Prostate gland (tissue), 2 donors: ENCODE measurements around the gene IL11.

ENCODE experiments used
- CTCF ChIP-seq, 4 experiments: fragments of 200-600 bp in 2 of 4; fragments of 450-650 bp in 2 of 4; sonication (generic) in 2 of 4; IDR thresholded peaks; 1 replicate in 3 of 4; 2 replicates in 1 of 4; pipeline ENCODE4 v1.5.1; 2016 to 2019; ENCODE audit warnings: antibody characterized with exemption in 4 of 4, mild to moderate bottlenecking in 2 of 4, moderate library complexity in 2 of 4
- POLR2A ChIP-seq: fragments of 450-650 bp; IDR thresholded peaks from one replicate; pipeline ENCODE4 v1.6.1; 2016; ENCODE audit warnings: antibody characterized with exemption, mild to moderate bottlenecking
- POLR2AphosphoS5 ChIP-seq: sonication (generic); formaldehyde crosslinking; IDR thresholded peaks from one replicate; pipeline ENCODE4 v1.6.1; 2017; ENCODE audit warnings: antibody characterized with exemption

GRCh38 chr19:55407800-55408532 lies 37.7 kb upstream of the IL11 start:
- TF ChIP-seq CTCF (IDR thresholded peaks at IDR 0.05) (no peak), POLR2AphosphoS5 (peak; percentile 94), POLR2A (no peak)
